RWPE1 (cell line): Measurements from ENCODE around the gene NSUN5.
A peak's percentile ranks its signal among the peaks of the same experiment; 100 is the strongest.
"Not testable (repeated sequence)": the region's sequence is repeated elsewhere in the genome, so short reads cannot be mapped to it uniquely, and the experiment has no call there.

Experiments used
- CTCF ChIA-PET: fragments of 350-600 bp; sonication (Branson Sonifier 250); formaldehyde crosslinking; extraction: SDS; loops from one replicate; lab custom pipeline; 2021; lab: Yijun Ruan, JAX
- POLR2A ChIA-PET: fragments of 400-600 bp; formaldehyde crosslinking; extraction: SDS; loops from one replicate; lab custom pipeline; 2020; ENCODE audit warnings: antibody characterized with exemption; ENCODE audit not compliant: low non-redundant PET; lab: Yijun Ruan, JAX
- DNase-seq: peaks from one replicate; pipeline ENCODE4 v3.0.0; 2012; ENCODE audit warnings: low spot score
- H3K27ac ChIP-seq: fragments of 450-650 bp; 2 replicates; pipeline ENCODE4 v1.5.1; 2017
- TF ChIP-seq, protein P1 (sequence below): fragments of 450-650 bp; conservative IDR thresholded peaks from 2 replicates; pipeline ENCODE4 v1.5.1; 2017; ENCODE audit warnings: low read depth, mild to moderate bottlenecking

NSUN5 gene

DNA sequence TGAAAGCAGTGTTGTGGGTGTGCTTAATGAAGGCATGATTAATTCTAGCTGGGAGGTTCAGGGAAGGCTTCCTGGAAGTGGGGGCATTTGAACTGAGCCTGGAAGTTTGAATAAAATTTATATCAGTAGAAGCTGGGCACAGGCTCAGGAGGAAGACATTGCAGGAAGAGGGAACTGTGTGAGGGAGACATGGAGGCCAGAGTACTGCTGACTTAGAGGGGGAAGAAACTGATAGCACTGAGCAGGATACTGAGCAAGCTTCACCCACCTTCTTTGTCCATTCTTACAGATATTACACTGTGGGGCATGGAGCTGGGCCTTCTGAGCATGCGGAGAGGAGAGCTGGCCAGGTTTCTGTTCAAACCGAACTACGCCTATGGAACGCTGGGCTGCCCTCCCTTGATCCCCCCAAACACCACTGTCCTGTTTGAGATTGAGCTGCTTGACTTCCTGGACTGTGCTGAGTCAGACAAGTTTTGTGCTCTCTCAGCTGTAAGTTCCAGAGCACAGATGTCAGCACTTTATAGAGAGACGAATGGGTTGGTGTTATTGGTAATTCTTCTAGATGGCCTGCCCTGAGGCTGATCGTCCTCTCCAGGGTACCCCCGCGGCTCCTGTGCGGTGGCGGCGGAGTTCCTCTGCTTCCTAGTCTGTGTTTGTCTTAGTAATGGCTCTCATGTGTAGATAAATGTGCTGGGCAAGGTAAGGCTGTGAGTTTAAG is 21.4 kb upstream of the NSUN5 start:
- no peak for DNase-seq
- no peak overlapping the region for H3K27ac ChIP-seq
- POLR2A ChIA-PET = interaction anchor here (0.6 kb wide), 1 partner anchor 11 kb away, joined by 8 read pairs; no protein-coding TSS in a partner anchor

DNA sequence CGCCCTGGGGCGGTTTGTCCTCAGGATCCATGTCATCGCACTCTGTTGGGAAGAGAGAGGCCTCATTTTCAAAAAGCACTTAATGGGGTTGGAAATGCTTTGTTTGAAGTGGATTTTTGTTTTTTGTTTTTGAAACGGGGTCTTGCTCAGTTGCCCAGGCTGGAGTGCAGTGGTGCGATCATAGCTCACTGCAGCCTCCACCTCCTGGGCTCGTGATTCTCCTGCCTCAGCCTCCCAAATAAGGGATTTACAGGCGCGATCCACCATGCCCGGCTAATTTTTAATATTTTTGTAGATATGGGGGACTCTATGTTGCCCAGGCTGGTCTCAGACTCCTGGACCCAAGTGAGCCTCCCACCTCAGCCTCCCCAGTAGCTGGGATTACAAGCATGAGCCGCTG is 20.1 kb upstream of the NSUN5 start:
- TF ChIP-seq, protein P1, sequence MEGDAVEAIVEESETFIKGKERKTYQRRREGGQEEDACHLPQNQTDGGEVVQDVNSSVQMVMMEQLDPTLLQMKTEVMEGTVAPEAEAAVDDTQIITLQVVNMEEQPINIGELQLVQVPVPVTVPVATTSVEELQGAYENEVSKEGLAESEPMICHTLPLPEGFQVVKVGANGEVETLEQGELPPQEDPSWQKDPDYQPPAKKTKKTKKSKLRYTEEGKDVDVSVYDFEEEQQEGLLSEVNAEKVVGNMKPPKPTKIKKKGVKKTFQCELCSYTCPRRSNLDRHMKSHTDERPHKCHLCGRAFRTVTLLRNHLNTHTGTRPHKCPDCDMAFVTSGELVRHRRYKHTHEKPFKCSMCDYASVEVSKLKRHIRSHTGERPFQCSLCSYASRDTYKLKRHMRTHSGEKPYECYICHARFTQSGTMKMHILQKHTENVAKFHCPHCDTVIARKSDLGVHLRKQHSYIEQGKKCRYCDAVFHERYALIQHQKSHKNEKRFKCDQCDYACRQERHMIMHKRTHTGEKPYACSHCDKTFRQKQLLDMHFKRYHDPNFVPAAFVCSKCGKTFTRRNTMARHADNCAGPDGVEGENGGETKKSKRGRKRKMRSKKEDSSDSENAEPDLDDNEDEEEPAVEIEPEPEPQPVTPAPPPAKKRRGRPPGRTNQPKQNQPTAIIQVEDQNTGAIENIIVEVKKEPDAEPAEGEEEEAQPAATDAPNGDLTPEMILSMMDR = no peak
- ChIA-PET CTCF (interaction anchor here (0.5 kb wide), 1 partner anchor 101 kb away, joined by 3 read pairs; no protein-coding TSS in a partner anchor), POLR2A (no interaction called here)

More for the DNA sequence above, 21.4 kb upstream of the NSUN5 start:
- TF ChIP-seq, protein P1 = no peak
- CTCF ChIA-PET = no interaction called here

DNA sequence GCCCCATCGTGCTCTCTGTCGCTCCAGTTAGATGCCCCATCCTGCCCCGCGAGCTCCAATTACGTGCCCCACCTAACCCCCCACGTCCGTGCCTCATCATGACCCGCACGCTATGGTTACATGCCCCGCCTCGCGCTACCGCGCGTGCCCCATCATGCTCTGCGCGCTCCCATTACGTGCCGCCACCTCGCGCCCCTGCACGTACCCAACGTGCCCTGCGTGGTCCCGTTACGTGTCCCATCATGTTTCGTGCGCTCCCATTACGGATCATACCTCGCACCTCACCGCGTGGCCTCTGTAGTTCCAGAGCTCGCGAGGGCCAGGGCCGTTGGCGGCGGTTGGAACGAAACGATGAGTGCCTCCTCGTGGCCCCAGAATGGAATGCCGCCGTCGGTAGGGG is 19.3 kb upstream of the NSUN5 start, which contains the start of the genes FKBP6 and TRIM50:
Gene FKBP6 (plus strand): TSS at position 240 of the 400 bp plus-strand sequence. CDS start 268 bp downstream, outside the sequence.
Gene TRIM50 (minus strand): TSS at position 161 of the 400 bp plus-strand sequence. CDS start 3,295 bp downstream, outside the sequence.
- DNase-seq, H3K27ac ChIP-seq, POLR2A ChIA-PET, CTCF ChIA-PET: not testable (repeated sequence)

More for the DNA sequence above, 20.1 kb upstream of the NSUN5 start:
- DNase-seq = no peak
- no peak overlapping the region for H3K27ac ChIP-seq

DNA sequence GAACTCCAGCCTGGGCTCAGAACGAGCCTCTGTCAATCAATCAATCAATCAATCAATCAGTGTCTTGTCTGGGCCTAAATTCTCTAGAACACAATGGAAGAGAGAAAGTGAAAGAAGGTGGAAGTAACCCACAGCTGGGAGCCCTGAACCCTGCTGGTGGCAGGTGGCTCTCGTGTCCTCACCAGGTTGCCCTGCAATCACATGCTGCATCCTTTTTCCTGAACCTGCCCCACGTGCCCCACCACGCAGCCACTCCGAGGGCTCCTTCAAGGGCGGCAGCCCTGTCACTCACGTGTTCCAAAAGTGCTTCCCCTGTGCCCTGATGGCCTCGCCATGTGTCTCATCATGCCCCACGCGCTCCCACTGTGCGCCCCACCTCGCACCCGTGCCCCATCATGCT is 18.8 kb upstream of the NSUN5 start:
- H3K27ac ChIP-seq, CTCF ChIA-PET, DNase-seq, POLR2A ChIA-PET: not testable (repeated sequence)

DNA sequence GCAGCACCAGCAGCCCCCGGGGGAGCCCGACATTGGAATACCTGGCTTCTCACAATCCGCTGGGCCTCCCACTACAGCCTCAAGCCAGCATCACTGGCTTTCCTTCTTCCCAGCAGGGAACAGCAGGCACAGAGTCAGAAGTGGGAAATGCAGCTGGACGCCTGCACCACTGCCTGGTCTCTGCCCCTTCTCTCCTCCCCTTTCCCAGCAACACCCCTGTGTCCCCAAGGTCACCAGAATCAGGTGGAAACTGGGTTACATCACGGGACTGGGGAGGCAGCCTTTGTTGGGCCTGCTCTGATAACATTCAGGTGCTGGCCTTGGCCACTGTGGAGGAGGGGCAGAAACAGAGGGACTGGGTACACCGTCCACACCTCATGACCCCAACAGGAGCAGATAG is 16.8 kb upstream of the NSUN5 start:
- DNase-seq, POLR2A ChIA-PET, H3K27ac ChIP-seq: not testable (repeated sequence)
- CTCF ChIA-PET = interaction anchor here (0.5 to 0.7 kb wide), 2 partner anchors 99 to 277 kb away, joined by 3 to 6 read pairs; no protein-coding TSS in a partner anchor

DNA sequence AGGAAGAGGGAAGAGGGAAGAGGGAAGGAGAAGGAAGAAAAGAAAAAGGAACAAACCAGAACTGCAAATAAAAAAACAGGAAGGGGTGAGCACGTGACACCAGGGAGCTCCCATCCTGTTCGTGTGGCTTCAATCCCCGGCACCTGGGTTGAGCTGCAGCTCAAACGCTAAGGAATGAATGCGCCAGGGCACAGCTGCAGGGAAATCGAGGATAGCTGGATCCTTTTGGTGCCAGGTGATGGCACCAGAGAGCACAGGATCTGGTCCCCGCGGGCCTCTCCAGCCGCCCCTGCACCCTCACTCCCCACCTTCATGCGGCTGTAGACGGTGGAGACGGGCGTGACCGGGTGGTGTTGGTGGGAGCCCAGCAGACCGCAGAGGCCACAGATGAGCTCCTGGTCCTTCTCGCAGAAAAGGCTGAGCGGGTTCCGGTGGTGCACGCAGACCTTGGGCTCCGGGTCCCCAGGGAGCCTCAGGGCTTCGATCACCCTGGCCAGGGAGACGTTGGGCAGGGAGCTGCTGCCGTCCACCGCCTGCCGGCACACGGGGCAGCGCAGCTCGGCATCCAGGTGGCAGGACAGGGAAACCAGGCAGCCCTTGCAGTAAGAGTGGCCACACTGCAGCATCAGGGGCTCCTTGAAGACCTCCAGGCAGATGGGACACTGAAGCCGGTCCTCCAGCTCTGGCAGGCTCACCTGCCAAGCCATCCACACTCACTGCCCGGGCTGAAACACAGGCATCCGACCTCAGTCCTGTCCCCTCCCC is 15.6 kb upstream of the NSUN5 start:
- H3K27ac ChIP-seq, POLR2A ChIA-PET: not testable (repeated sequence)
- TF ChIP-seq, protein P1 = peak; percentile 75
- CTCF ChIA-PET = interaction anchor here (0.5 to 1.0 kb wide), 8 partner anchors 11 to 136 kb away, joined by 3 to 5 read pairs (median 4); no protein-coding TSS in a partner anchor
- peak; percentile 65 for DNase-seq

DNA sequence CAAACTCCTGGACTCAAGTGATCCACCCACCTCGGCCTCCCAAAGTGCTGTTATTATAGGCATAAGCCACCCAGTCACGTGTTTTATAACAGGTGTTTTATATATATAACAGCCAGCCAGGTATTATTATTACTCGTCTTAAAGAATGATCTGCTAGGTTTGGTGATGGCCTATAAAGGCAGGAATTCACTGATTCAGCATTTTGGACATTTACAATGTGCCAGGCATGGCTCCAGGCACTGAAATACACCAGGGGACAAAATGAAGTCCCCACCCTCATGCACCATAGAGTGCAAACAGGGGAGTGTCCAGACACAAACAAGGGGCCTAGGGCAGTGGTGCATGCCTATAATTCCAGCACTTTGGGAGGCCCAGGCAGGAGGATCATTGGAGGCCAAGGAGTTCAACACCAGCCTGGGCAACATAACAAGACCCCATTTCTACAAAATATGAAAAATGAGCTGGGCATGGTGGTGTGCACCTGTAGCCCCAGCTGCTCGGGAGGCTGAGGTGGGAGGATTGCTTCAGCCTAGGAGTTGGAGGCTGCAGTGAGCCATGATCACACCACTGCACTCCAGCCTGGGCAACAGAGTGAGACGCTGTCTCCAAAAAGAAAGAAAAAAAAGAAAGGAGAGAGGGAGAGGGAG is 14.9 kb upstream of the NSUN5 start:
- H3K27ac ChIP-seq, POLR2A ChIA-PET, DNase-seq: not testable (repeated sequence)
- CTCF ChIA-PET = interaction anchor here (0.5 to 1.0 kb wide), 7 partner anchors 12 to 136 kb away, joined by 3 to 5 read pairs (median 4); no protein-coding TSS in a partner anchor

DNA sequence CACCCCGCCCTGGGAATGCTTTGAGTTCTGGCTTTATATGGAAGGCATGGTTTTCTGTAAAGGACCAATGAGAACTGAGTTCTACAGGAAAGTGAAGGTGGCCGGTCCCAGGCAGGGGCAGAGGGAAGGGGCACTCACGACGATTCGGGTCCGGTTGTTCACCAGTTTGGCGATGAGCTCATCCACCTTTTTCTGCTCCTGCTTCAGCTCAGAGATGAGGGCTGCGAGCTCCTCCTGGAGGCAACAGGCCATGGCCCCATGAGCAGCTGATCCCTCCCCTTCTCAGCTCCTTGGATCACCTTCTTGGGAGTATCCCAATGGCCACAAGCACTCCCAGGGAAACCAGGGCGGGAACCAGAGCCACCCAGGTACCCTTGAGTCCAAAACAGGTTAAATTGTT is 11.4 kb upstream of the NSUN5 start:
- H3K27ac ChIP-seq, CTCF ChIA-PET, DNase-seq, POLR2A ChIA-PET: not testable (repeated sequence)

DNA sequence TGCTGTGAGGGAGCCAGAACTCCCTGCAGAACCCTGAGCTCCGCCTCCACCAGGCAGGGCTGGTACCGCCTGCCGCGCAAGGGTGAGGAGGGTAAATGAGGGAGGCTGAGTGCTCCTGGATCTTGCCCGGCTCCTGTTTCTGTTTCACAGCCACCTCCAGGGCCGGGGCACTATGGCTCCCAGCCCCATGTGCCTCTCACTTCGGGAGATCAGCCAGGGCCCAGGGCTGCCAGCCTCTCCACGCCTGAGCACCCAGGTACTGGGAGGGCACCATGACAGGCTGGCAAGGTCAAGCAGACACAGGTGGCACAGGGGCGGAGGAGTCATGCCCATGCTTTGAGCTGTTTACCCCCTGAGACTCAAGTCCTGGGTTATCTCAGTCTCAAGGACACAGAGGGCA is 10.9 kb upstream of the NSUN5 start:
- CTCF ChIA-PET, DNase-seq, POLR2A ChIA-PET, H3K27ac ChIP-seq: not testable (repeated sequence)

DNA sequence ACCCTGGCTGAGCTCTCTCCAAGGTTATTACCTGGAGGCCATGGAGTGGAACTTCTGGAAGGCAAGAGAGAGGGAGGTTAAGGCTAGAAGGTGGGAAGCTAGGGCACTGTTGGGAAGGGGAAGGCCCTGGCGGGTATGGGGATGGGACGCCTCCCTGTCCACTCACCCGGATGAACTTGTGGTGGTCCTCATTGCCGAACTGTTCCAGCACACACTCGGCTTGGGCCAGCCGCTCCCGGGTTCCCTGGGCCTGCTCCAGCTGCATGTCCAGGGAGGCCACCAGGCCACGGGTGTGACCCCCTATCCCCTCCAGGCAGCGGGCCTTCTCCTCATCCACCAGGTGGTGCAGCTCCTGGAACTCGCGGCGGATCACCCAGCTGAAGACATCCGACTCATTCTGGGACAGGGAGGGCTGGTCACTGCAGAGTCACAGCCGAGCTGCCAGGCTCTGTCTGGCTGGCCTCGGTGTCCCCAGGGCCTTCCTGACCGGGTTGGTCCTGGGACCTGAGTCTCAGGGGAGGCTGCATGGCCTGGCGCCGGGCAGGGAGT is 10.1 kb upstream of the NSUN5 start:
- H3K27ac ChIP-seq, CTCF ChIA-PET, POLR2A ChIA-PET, DNase-seq: not testable (repeated sequence)
